ENCODE measurements around the gene AGPS. TPM values are rescaled to one million over a fixed set of nuclear protein-coding genes. Genes with fewer than 3 reads are reported as not detected.

AGPS gene
- total and polyA plus RNA-seq, 10 of the 15 experiments (the other 5 are each of a cell fraction or from before 2014, with no cell fraction given) = 7.9 to 54.2 (median 38.7) TPM

GRCh38 chr2:177455187-177455586 lies 62.6 kb downstream of the AGPS start:
- ChIA-PET RAD21 (ENCODE audit: unreplicated experiment) (no interaction called here), CTCF (interaction anchor here (0.7 to 1.9 kb wide), 3 partner anchors 10 to 85 kb away, joined by 3 to 7 read pairs (median 4); no protein-coding TSS in a partner anchor), SMC1A (ENCODE audit: uncharacterized antibody, unreplicated experiment) (no interaction called here), POLR2A (interaction anchor here (0.7 kb wide), 1 partner anchor 1171 kb away, joined by 3 read pairs; no protein-coding TSS in a partner anchor)
- BruUV-seq (replicated peaks) = no TSS peak
- Histone ChIP-seq H3K79me2 (ENCODE audit: control insufficient read depth, insufficient read depth, low read length) (no peaks in the 10 kb centered on the region), H3K36me3 (ENCODE audit: control insufficient read depth in 2 of 2, insufficient read depth in 2 of 2, low read length in 1 of 2) (no peaks in the 10 kb centered on the region), H3K9me3 (replicated peaks; ENCODE audit: control insufficient read depth, insufficient read depth, low read length) (no peaks in the 10 kb centered on the region; the same call in 1 of the 3 replicates), H3K9ac (ENCODE audit: control insufficient read depth, insufficient read depth, low read length) (no peak overlapping the region), H3K4me3 (no peak overlapping the region), H3K27me3 (replicated peaks in 1 of 2; ENCODE audit: control insufficient read depth in 2 of 2, insufficient read depth in 2 of 2, low read length in 1 of 2) (no peaks in the 10 kb centered on the region), H4K20me1 (ENCODE audit: control insufficient read depth, insufficient read depth) (no peaks in the 10 kb centered on the region), H3K4me2 (ENCODE audit: control insufficient read depth, insufficient read depth) (no peak overlapping the region), H3K27ac (ENCODE audit: control insufficient read depth, insufficient read depth) (no peak overlapping the region), H2AFZ (ENCODE audit: control insufficient read depth, low read depth, low read length) (no peak overlapping the region), H3K4me1 (ENCODE audit: control insufficient read depth, insufficient read depth, low read length) (no peaks in the 10 kb centered on the region)
- in situ Hi-C loops (cut with MboI) = no loop called here
- intact Hi-C loops (cut with micrococcal nuclease; ENCODE audit: unreplicated experiment) = no loop called here
- DNase-seq (ENCODE audit: low read depth, low spot score) (no peak), ATAC-seq (no peak), FAIRE-seq (no peak)
- WGBS (ENCODE audit: insufficient coverage, insufficient replicate concordance, low lambda C conversion rate, missing lambda C conversion rate) = 100% methylated on average over 3 of the region's 3 CpGs
- TF ChIP-seq IKZF2 (IDR thresholded peaks at IDR 0.05) (no peak), POLR2AphosphoS2 (IDR thresholded peaks at IDR 0.05; ENCODE audit: low read depth, low read length) (no peak), ELK1 (IDR thresholded peaks at IDR 0.05; ENCODE audit: low read depth, low read length) (no peak), IRF4 (IDR thresholded peaks at IDR 0.05; ENCODE audit: low read depth, low read length) (no peak), CEBPZ (IDR thresholded peaks at IDR 0.05; ENCODE audit: low read depth, low read length) (no peak), GABPA (IDR thresholded peaks at IDR 0.05; ENCODE audit: low read depth) (no peak), ZNF687 (IDR thresholded peaks at IDR 0.05) (no peak), SUZ12 (IDR thresholded peaks at IDR 0.05; ENCODE audit: unreplicated experiment) (no peak), CHD4 (IDR thresholded peaks at IDR 0.05) (no peak), RAD21 (IDR thresholded peaks at IDR 0.05; ENCODE audit: insufficient read depth, low read depth, low read length) (no peak), WRNIP1 (IDR thresholded peaks at IDR 0.05; ENCODE audit: borderline replicate concordance, low read depth, low read length) (no peak), CREB1 (IDR thresholded peaks at IDR 0.05; ENCODE audit: low read depth) (no peak), FOXM1 (IDR thresholded peaks at IDR 0.05; ENCODE audit: low read depth, low read length) (no peak)
